T-helper 1 cell treated with Interleukin-12 subunit alpha and Interleukin-12 subunit beta and Interleukin-4 antibody, amounts not matched to agents 30 ng/mL and 1 ng/mL, for 36 hours (primary cell): Measurements from ENCODE around the gene H3-3A. TPM values are rescaled to one million over a fixed set of nuclear protein-coding genes. Genes with fewer than 3 reads are reported as not detected.
"Not testable (repeated sequence)": the region's sequence is repeated elsewhere in the genome, so short reads cannot be mapped to it uniquely, and the experiment has no call there.

Experiments used
- intact Hi-C: fragments of 100-400 bp; cut with micrococcal nuclease; formaldehyde crosslinking; loops from one replicate; pipeline ENCODE4 v1.15.1; 2024
- total RNA-seq: library from RNA; stranded (reverse); gene quantifications from 2 replicates; pipeline ENCODE4 v1.2.3, GENCODE V29; 2022

H3-3A gene
- total RNA-seq, 1 donor from 2014 or later: 492 TPM

- intact Hi-C loops: loop anchor here (1.0 to 5.0 kb wide), 11 partner anchors 10 to 324 kb away; partner anchors contain the start of genes ACBD3, LIN9, PARP1 and PYCR2
Observed at GRCh38 chr1:226082959-226083301, 20.4 kb downstream of the H3-3A start.

GRCh38 chr1:226083302-226084101, 21.0 kb downstream of the H3-3A start:
- intact Hi-C loops: loop anchor here (1.0 to 5.0 kb wide), 11 partner anchors 10 to 324 kb away; partner anchors contain the start of genes ACBD3, LIN9, PARP1 and PYCR2

- intact Hi-C loops: no loop called here
Observed at GRCh38 chr1:226085675-226086285, 23.3 kb downstream of the H3-3A start.

GRCh38 chr1:226086776-226087175, 24.3 kb downstream of the H3-3A start:
- intact Hi-C loops: no loop called here

- intact Hi-C loops: no loop called here
Observed at GRCh38 chr1:226091461-226091860, 28.9 kb downstream of the H3-3A start.

- intact Hi-C loops: not testable (repeated sequence)
Observed at GRCh38 chr1:226092048-226092820, 29.7 kb downstream of the H3-3A start.

- intact Hi-C loops: no loop called here
Observed at GRCh38 chr1:226092965-226093364, 30.4 kb downstream of the H3-3A start.

GRCh38 chr1:226093621-226094020, 31.1 kb downstream of the H3-3A start:
- intact Hi-C loops: no loop called here

- intact Hi-C loops: no loop called here
Observed at GRCh38 chr1:226094451-226094850, 31.9 kb downstream of the H3-3A start.

GRCh38 chr1:226095286-226095685, 32.8 kb downstream of the H3-3A start:
- intact Hi-C loops: no loop called here

GRCh38 chr1:226097866-226098625, 35.5 kb downstream of the H3-3A start:
- intact Hi-C loops: no loop called here

- intact Hi-C loops: no loop called here
Observed at GRCh38 chr1:226098870-226099835, 36.6 kb downstream of the H3-3A start.

- intact Hi-C loops: loop anchor here (1.0 kb wide), 2 partner anchors 9 to 17 kb away; no protein-coding TSS in a partner anchor
Observed at GRCh38 chr1:226100436-226101391, 38.2 kb downstream of the H3-3A start.

- intact Hi-C loops: no loop called here
Observed at GRCh38 chr1:226104671-226105121, 42.2 kb downstream of the H3-3A start.

GRCh38 chr1:226107471-226108460, 45.2 kb downstream of the H3-3A start:
- intact Hi-C loops: no loop called here

- intact Hi-C loops: loop anchor here (1.0 kb wide), 4 partner anchors 9 to 45 kb away; no protein-coding TSS in a partner anchor
Observed at GRCh38 chr1:226108935-226109828, 46.7 kb downstream of the H3-3A start.
